Measurements from ENCODE around the gene DMRTA2. TPM values are rescaled to one million over a fixed set of nuclear protein-coding genes. Genes with fewer than 3 reads are reported as not detected.

DMRTA2 gene
- total and polyA plus RNA-seq, 2 donors = 0.14 to 1.5 TPM

DNA sequence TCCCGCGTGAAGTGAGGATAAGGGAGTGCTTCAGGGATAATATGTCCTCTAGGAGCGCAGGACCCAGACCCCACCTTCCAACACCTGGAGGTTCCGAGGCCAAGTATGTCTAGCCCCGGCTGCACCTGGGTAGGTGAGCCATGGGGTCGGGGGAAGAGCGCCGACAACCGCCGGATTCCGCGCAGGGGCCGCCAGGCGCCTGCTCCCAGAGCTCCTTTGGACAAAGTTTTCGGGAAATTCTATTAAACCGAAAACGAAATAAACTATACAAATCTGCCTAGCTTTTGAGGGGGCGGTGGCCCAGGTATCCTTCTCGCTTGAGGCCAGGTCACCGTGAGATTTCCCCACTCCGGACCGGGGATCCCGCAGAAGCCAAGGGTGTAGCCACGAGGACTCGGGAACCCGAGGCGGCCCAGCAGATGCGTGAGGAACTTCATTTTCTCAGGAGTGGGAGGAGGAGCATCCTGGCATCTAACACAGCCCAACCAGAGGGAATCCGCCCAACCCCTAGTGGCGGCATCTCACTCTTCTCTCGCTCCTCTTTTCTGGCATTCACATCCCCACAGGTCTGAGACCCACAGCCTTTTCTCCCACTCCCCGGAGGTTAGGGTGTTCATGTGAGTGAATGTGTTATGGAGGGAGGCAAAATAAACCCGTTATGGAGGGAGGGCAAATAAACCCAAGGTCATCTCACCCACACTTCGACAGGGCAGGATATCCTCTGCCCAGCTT is 2.3 kb upstream of the DMRTA2 start:
- DNase-seq (ENCODE audit: low read depth in 6 of 9, low spot score in 9 of 9) = no peak
- Histone ChIP-seq H3K27ac (ENCODE audit: low read depth in 1 of 2, low read length in 1 of 2) (no peak overlapping the region), H3K4me1 (ENCODE audit: control insufficient read depth in 2 of 2, insufficient read depth in 2 of 2, low read length in 2 of 2) (peaks cover 14 to 25% of the 10 kb centered on the region in 2 donors), H3K36me3 (ENCODE audit: control insufficient read depth in 2 of 2, insufficient read depth in 2 of 2, low read length in 1 of 2) (no peaks in the 10 kb centered on the region), H3K27me3 (ENCODE audit: control insufficient read depth in 2 of 2, insufficient read depth in 1 of 2, low read length in 1 of 2) (peaks cover 86 to 100% of the 10 kb centered on the region in 2 donors), H3K4me3 (ENCODE audit: low read length in 2 of 2) (no peak overlapping the region), H3K9me3 (ENCODE audit: control insufficient read depth in 2 of 2, insufficient read depth in 1 of 2, low read length in 1 of 2) (no peaks in the 10 kb centered on the region)
- WGBS = 8% methylated on average over 34 of the region's 34 CpGs

DNA sequence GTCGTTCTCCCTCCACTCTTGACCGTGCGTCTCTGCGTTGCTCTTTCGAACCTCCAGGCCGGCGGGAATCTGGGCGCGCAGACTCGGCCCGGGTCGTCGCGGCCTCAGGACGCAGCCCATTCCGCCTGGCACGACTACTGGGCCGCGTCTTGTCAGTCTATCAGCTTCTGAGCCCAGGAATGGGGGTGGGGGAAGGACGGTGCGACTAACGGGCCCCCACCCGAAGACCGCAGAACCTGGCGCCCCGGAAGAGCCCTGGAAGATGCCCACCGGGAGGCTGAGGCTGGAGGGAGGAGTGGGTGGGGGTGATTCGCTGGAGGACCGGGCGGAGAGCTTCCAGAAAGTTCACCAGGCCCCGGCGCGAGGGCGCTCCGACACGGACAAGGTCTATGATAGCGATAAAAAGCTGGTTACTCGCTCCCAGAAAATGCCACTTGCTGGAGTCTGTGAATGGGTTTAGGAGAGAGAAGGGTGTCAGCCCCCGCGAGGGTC is 1.7 kb upstream of the DMRTA2 start:
- 13% methylated on average over 40 of the region's 40 CpGs for WGBS
- H3K27ac ChIP-seq (ENCODE audit: low read depth in 1 of 2, low read length in 1 of 2) = no peak overlapping the region
- peaks cover 14 to 25% of the 10 kb centered on the region in 2 donors for H3K4me1 ChIP-seq (ENCODE audit: control insufficient read depth in 2 of 2, insufficient read depth in 2 of 2, low read length in 2 of 2)
- peaks cover 88 to 100% of the 10 kb centered on the region in 2 donors for H3K27me3 ChIP-seq (ENCODE audit: control insufficient read depth in 2 of 2, insufficient read depth in 1 of 2, low read length in 1 of 2)
- no peak for DNase-seq (ENCODE audit: low read depth in 6 of 9, low spot score in 9 of 9)
- no peaks in the 10 kb centered on the region for H3K9me3 ChIP-seq (ENCODE audit: control insufficient read depth in 2 of 2, insufficient read depth in 1 of 2, low read length in 1 of 2)
- no peak overlapping the region for H3K4me3 ChIP-seq (ENCODE audit: low read length in 2 of 2)
- no peaks in the 10 kb centered on the region for H3K36me3 ChIP-seq (ENCODE audit: control insufficient read depth in 2 of 2, insufficient read depth in 2 of 2, low read length in 1 of 2)

DNA sequence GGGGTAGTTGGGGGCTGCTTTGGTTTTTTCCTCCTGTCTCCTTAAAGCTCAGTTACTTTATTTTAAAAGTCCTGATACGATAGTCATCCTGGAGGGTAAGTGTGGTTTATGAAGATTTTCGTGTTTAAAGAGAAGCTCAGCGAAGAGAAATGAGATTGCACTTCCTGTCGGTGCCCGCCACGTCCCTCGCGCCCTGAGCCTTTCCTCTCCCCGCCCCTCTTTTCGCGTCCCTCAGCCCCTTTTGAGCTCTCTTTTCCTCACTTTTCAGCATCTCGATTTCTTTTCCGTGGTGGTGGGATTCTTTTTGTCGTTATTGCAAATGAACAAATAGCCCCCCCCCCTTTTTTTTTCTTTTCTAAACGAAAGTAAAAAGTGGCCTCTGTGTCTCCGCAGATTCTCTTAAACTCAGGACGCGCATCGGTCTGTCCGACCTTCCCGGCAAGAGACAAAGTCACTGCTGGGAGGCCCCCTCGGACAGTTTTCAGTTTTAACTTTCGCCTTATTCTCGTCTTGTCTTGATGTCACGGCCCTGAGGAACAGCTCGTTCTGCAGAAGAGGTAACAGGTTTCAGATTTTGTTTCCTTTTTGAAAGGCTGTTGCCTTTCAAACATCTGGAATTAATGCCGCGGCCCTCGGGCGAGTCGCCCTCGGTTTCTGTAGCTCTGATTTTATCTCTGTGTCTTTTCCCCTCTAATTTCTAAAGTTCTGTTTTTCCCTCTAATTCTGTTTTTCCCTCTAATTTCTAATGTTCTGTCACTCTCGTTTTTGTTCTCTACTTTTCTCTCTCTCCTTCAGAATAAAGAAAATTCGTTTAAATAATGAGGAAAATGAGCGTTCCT is 1.0 kb upstream of the DMRTA2 start:
- DNase-seq (ENCODE audit: low read depth in 6 of 9, low spot score in 9 of 9) = peak in 1 of 9 donors; percentile 39
- 3% methylated on average over 35 of the region's 35 CpGs for WGBS
- H3K4me3 ChIP-seq (ENCODE audit: low read length in 2 of 2) = peak overlapping the region; percentile 7 to 42
- peaks cover 14 to 25% of the 10 kb centered on the region in 2 donors for H3K4me1 ChIP-seq (ENCODE audit: control insufficient read depth in 2 of 2, insufficient read depth in 2 of 2, low read length in 2 of 2)
- H3K27me3 ChIP-seq (ENCODE audit: control insufficient read depth in 2 of 2, insufficient read depth in 1 of 2, low read length in 1 of 2) = peaks cover 94 to 100% of the 10 kb centered on the region in 2 donors
- no peaks in the 10 kb centered on the region for H3K36me3 ChIP-seq (ENCODE audit: control insufficient read depth in 2 of 2, insufficient read depth in 2 of 2, low read length in 1 of 2)
- H3K9me3 ChIP-seq (ENCODE audit: control insufficient read depth in 2 of 2, insufficient read depth in 1 of 2, low read length in 1 of 2) = no peaks in the 10 kb centered on the region
- no peak overlapping the region for H3K27ac ChIP-seq (ENCODE audit: low read depth in 1 of 2, low read length in 1 of 2)

DNA sequence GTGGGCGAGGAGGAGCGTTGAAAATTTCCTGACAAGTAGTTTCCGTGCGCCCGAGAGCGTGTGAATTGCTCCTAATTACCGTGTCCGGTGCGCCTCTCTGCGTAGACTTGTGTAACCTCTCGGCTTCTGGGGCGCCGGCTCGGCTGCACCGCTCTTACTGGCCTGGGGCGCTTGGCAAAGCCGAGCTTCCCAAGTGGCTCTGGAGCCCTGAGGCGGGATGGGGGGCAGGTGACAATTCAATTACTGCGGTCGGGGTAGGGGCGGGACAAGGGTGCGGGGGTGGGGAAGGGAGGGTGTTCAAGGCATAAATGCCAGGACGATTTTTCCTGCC is 392 bp upstream of the DMRTA2 start:
- H3K27me3 ChIP-seq (ENCODE audit: control insufficient read depth in 2 of 2, insufficient read depth in 1 of 2, low read length in 1 of 2) = peaks cover 97 to 98% of the 10 kb centered on the region in 2 donors
- peak overlapping the region in 1 of 2 donors; percentile 42 for H3K4me3 ChIP-seq (ENCODE audit: low read length in 2 of 2)
- H3K4me1 ChIP-seq (ENCODE audit: control insufficient read depth in 2 of 2, insufficient read depth in 2 of 2, low read length in 2 of 2) = peaks cover 14 to 25% of the 10 kb centered on the region in 2 donors
- H3K9me3 ChIP-seq (ENCODE audit: control insufficient read depth in 2 of 2, insufficient read depth in 1 of 2, low read length in 1 of 2) = no peaks in the 10 kb centered on the region
- WGBS = 6% methylated on average over 23 of the region's 23 CpGs
- DNase-seq (ENCODE audit: low read depth in 6 of 9, low spot score in 9 of 9) = no peak
- no peak overlapping the region for H3K27ac ChIP-seq (ENCODE audit: low read depth in 1 of 2, low read length in 1 of 2)
- H3K36me3 ChIP-seq (ENCODE audit: control insufficient read depth in 2 of 2, insufficient read depth in 2 of 2, low read length in 1 of 2) = no peaks in the 10 kb centered on the region

DNA sequence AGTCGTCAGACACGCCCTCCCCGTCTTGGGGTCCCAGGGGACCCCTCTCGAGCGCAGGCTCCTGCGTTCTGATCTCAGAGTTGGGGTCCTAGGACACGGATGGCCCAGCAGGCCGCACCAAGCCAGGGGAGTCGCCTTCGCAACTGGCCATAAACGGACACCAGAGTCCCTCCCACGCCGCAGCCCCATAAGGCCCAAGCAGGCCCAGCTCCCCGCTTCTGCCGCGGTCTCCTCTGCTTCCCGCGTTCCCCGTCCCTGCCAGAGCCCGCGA is 633 bp downstream of the DMRTA2 start:
- Histone ChIP-seq H3K36me3 (ENCODE audit: control insufficient read depth in 2 of 2, insufficient read depth in 2 of 2, low read length in 1 of 2) (no peaks in the 10 kb centered on the region), H3K4me1 (ENCODE audit: control insufficient read depth in 2 of 2, insufficient read depth in 2 of 2, low read length in 2 of 2) (peaks cover 14 to 29% of the 10 kb centered on the region in 2 donors), H3K27ac (ENCODE audit: low read depth in 1 of 2, low read length in 1 of 2) (no peak overlapping the region), H3K9me3 (ENCODE audit: control insufficient read depth in 2 of 2, insufficient read depth in 1 of 2, low read length in 1 of 2) (no peaks in the 10 kb centered on the region), H3K4me3 (ENCODE audit: low read length in 2 of 2) (no peak overlapping the region), H3K27me3 (ENCODE audit: control insufficient read depth in 2 of 2, insufficient read depth in 1 of 2, low read length in 1 of 2) (peaks cover 97 to 98% of the 10 kb centered on the region in 2 donors)
- DNase-seq (ENCODE audit: low read depth in 6 of 9, low spot score in 9 of 9) = no peak
- 8% methylated on average over 21 of the region's 21 CpGs for WGBS

DNA sequence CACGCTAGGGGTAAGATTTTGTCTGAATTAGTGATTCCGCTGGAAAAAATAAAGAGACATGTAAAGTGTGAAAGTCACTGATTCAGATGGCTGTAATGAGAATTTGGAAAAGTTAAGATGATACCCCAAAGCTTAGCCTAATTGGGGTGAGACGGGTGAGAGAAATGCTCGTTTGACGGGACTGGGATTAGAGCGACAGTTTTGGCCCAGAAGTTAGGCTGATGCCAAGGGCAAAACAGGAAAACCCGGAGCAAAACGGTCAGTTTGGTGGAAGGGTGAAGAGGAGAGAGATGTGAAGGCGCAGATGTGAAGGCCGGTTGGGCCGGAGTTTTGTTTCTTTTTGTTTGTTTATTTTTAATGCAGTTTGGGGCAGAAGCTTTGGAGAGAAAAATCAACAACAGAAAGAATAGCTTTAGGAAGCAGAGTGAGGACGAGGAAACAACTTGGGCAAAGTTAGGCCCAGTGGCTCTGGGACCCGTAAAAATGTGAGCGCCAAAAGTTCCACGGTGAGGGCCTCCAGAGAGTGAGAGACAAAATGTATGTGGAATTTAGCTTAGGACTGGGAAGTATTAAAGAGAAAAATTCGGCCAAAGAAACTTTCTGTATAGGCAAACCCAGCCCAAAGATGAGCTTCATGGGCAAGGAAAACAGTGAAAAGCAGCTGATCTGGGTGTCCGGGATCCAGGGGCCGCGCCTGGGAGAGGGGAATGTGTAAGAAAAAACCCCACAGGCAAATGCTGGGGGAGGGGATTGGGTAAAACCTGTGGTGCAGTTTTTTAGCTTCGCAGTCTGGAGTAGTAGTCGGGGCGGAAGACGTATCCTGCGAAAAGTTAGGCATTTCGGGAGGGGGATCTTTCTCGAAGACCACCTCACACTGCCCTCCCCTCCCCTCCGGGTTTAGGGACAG is 1.2 kb downstream of the DMRTA2 start:
- no peak overlapping the region for H3K27ac ChIP-seq (ENCODE audit: low read depth in 1 of 2, low read length in 1 of 2)
- WGBS = 21% methylated on average over 27 of the region's 27 CpGs
- no peak overlapping the region for H3K4me3 ChIP-seq (ENCODE audit: low read length in 2 of 2)
- H3K4me1 ChIP-seq (ENCODE audit: control insufficient read depth in 2 of 2, insufficient read depth in 2 of 2, low read length in 2 of 2) = peaks cover 14 to 29% of the 10 kb centered on the region in 2 donors
- peaks cover 98% of the 10 kb centered on the region in 2 donors for H3K27me3 ChIP-seq (ENCODE audit: control insufficient read depth in 2 of 2, insufficient read depth in 1 of 2, low read length in 1 of 2)
- H3K9me3 ChIP-seq (ENCODE audit: control insufficient read depth in 2 of 2, insufficient read depth in 1 of 2, low read length in 1 of 2) = peaks cover 0 to 4% of the 10 kb centered on the region in 2 donors
- no peak for DNase-seq (ENCODE audit: low read depth in 6 of 9, low spot score in 9 of 9)
- no peaks in the 10 kb centered on the region for H3K36me3 ChIP-seq (ENCODE audit: control insufficient read depth in 2 of 2, insufficient read depth in 2 of 2, low read length in 1 of 2)

DNA sequence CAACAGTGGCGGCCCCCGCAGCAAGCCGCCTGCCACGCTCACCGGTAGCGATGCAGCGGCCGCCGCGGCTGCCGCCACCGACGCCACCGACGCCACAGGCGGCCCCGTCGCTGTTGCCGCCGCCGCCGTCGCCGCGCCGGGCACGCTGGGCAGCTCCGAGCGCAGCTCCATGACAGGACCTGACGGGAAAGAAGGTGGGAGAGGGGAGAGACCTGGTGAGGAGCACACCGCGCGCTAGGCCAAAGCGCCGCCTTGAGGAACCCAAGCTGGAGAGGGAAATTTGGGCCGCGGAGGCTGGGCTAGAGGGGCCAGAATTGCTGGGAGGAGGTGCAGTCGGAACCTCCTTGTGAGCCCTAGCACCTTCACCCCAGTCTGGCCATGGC is 1.9 kb downstream of the DMRTA2 start:
- Histone ChIP-seq H3K27me3 (ENCODE audit: control insufficient read depth in 2 of 2, insufficient read depth in 1 of 2, low read length in 1 of 2) (peaks cover 98% of the 10 kb centered on the region in 2 donors), H3K9me3 (ENCODE audit: control insufficient read depth in 2 of 2, insufficient read depth in 1 of 2, low read length in 1 of 2) (peaks cover 0 to 4% of the 10 kb centered on the region in 2 donors), H3K27ac (ENCODE audit: low read depth in 1 of 2, low read length in 1 of 2) (no peak overlapping the region), H3K4me3 (ENCODE audit: low read length in 2 of 2) (peak overlapping the region in 1 of 2 donors; percentile 15), H3K4me1 (ENCODE audit: control insufficient read depth in 2 of 2, insufficient read depth in 2 of 2, low read length in 2 of 2) (peaks cover 14 to 29% of the 10 kb centered on the region in 2 donors), H3K36me3 (ENCODE audit: control insufficient read depth in 2 of 2, insufficient read depth in 2 of 2, low read length in 1 of 2) (no peaks in the 10 kb centered on the region)
- 8% methylated on average over 38 of the region's 38 CpGs for WGBS
- no peak for DNase-seq (ENCODE audit: low read depth in 6 of 9, low spot score in 9 of 9)

DNA sequence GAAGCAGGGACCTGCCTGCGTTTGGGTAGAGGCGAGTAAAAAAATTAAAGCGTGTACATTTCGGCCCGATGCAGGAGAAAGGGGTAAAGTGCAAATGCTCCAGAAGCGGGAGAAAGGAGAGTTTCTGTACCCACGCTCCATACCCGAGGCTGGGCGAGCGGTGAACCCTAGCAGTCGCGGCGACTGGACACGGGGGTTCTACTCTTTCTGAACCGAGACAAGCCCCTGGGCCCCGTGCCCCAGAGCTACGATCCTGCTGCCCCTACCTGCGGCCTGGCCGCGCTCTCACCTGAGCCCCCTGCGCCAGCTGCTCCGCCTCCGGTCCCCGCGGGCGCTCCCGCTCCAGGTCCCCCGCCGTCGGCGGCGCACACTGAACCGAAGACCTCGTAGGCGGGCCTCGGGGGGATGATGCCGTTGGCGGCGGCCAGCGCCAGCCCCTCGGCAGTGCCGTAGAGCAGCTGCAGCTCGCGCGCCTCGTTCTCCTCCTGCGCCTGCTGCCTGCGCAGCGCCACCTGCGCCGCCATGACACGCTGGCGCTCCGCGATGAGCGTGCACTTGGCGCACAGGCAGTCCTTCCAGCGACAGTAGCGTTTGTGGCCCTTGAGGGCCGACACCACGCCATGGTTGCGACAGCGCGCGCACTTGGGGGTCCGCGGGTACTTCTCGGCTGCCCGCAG is 2.4 kb downstream of the DMRTA2 start:
- WGBS = 4% methylated on average over 69 of the region's 69 CpGs
- no peak overlapping the region for H3K27ac ChIP-seq (ENCODE audit: low read depth in 1 of 2, low read length in 1 of 2)
- H3K36me3 ChIP-seq (ENCODE audit: control insufficient read depth in 2 of 2, insufficient read depth in 2 of 2, low read length in 1 of 2) = no peaks in the 10 kb centered on the region
- peak in 4 of 9 donors; percentile 13 to 57 (median 45) for DNase-seq (ENCODE audit: low read depth in 6 of 9, low spot score in 9 of 9)
- peaks cover 98% of the 10 kb centered on the region in 2 donors for H3K27me3 ChIP-seq (ENCODE audit: control insufficient read depth in 2 of 2, insufficient read depth in 1 of 2, low read length in 1 of 2)
- peaks cover 14 to 29% of the 10 kb centered on the region in 2 donors for H3K4me1 ChIP-seq (ENCODE audit: control insufficient read depth in 2 of 2, insufficient read depth in 2 of 2, low read length in 2 of 2)
- H3K9me3 ChIP-seq (ENCODE audit: control insufficient read depth in 2 of 2, insufficient read depth in 1 of 2, low read length in 1 of 2) = peaks cover 0 to 4% of the 10 kb centered on the region in 2 donors
- peak overlapping the region in 1 of 2 donors; percentile 15 for H3K4me3 ChIP-seq (ENCODE audit: low read length in 2 of 2)

Data from thymus (tissue), 11 donors.